ENCODE data around the gene SCG2.

- no peak for TF ChIP-seq CTCF (IDR thresholded peaks at IDR 0.05; ENCODE audit: low read length)
- no peak for TF ChIP-seq EZH2 (optimal IDR thresholded peaks at IDR 0.05; ENCODE audit: low read depth, low read length)
- no peak for TF ChIP-seq EZH2phosphoT487 (IDR thresholded peaks at IDR 0.05; ENCODE audit: low read length)
Measured at GRCh38 chr2:223576873-223577272, 25.3 kb downstream of the SCG2 start.

All from MM.1S (cell line).